Testis (tissue), 5 donors: ENCODE data around the gene NDUFAF4. TPM values are rescaled to one million over a fixed set of nuclear protein-coding genes. Genes with fewer than 3 reads are reported as not detected.
A peak's percentile ranks its signal among the peaks of the same experiment; 100 is the strongest.

Source experiments
- DNase-seq: peaks from one replicate; pipeline ENCODE4 v3.0.0-alpha.2; 2019
- H3K27ac ChIP-seq, 2 donors: fragments of 200-600 bp; sonication (generic); one replicate each; pipeline ENCODE4 v1.5.1; 2019
- H3K27me3 ChIP-seq: fragments of 200-600 bp; sonication (generic); one replicate; pipeline ENCODE4 v1.5.1; 2019
- H3K36me3 ChIP-seq: fragments of 200-600 bp; sonication (generic); one replicate; pipeline ENCODE4 v1.5.1; 2017; ENCODE audit warnings: low read depth; ENCODE audit errors: missing control alignments
- H3K4me1 ChIP-seq: fragments of 200-600 bp; sonication (generic); one replicate; pipeline ENCODE4 v1.5.1; 2019
- H3K4me3 ChIP-seq, 2 donors: fragments of 200-600 bp; sonication (generic); one replicate each; pipeline ENCODE4 v1.5.1; 2017 to 2019
- H3K9me3 ChIP-seq: fragments of 200-600 bp; sonication (generic); one replicate; pipeline ENCODE4 v1.5.1; 2017
- CTCF ChIP-seq, 3 experiments: fragments of 450-650 bp in 2 of 3; fragments of 200-600 bp in 1 of 3; sonication (generic) in 1 of 3; IDR thresholded peaks; one replicate each; pipeline ENCODE4 v1.5.1; 2016 to 2019; ENCODE audit warnings: antibody characterized with exemption in 3 of 3, mild to moderate bottlenecking in 2 of 3, moderate library complexity in 1 of 3
- POLR2A ChIP-seq: fragments of 450-650 bp; IDR thresholded peaks from one replicate; pipeline ENCODE4 v1.6.1; 2017; ENCODE audit warnings: antibody characterized with exemption, mild to moderate bottlenecking, moderate library complexity
- WGBS, 2 donors: methylation state at CpG; one replicate each; pipeline ENCODE4 v1.1.5; 2018; 5-methylcytosine and 5-hydroxymethylcytosine counted together
- intact Hi-C: fragments of 100-400 bp; cut with DNase I; formaldehyde crosslinking; loops from one replicate; pipeline ENCODE4 v1.15.1; 2023; ENCODE audit warnings: low total_unique reads
- long read RNA-seq, 2 donors: transcript quantifications; one replicate each; lab custom pipeline, GENCODE V29; 2026
- polyA plus RNA-seq: library from polyadenylated mRNA; stranded (reverse); fragments of 350-450 nt; fragmentation: Illumina TruSeq; extraction: RNeasy Lipid Tissue Mini Kit (QIAGEN cat#74804); gene quantifications from one replicate; pipeline ENCODE4 v1.2.3, GENCODE V29; 2014; ENCODE audit warnings: low read depth, low replicate concordance; ENCODE audit not compliant: insufficient read depth
- total RNA-seq, 2 donors: library from RNA; depleted of rRNA; stranded (reverse); fragments of >200 nt; gene quantifications; one replicate each; pipeline ENCODE4 v1.2.3, GENCODE V29; 2016

Gene NDUFAF4
- total RNA-seq (10 to 100 TPM; 19.0 to 19.1 TPM), polyA plus RNA-seq (22.2 TPM)
- long read RNA-seq, donor 1, transcript NDUFAF4-201 (3 exons, 2,399 nt): major isoform, 30 of 32 reads
- long read RNA-seq, donor 1, partial matches to known transcripts: 0 of 32 reads
- long read RNA-seq, donor 1, other reads (novel, unspliced or antisense): 0 of 32 reads
- long read RNA-seq, donor 2, transcript NDUFAF4-201 (3 exons, 2,399 nt): major isoform, 26 of 27 reads
- long read RNA-seq, donor 2, partial matches to known transcripts: 0 of 27 reads
- long read RNA-seq, donor 2, other reads (novel, unspliced or antisense): 0 of 27 reads

GRCh38 chr6:96897396-96898240 lies at the start of gene NDUFAF4:
TSS of gene NDUFAF4 (minus strand) at chr6:96897891. CDS start at chr6:96897801, 90 bp downstream.
- WGBS, 2 donors: 0% methylated on average over 33 to 70 of the region's 71 CpGs
- Histone ChIP-seq H3K27me3 (no peaks in the 10 kb centered on the region), H3K4me3 (peak within 1 kb of the TSS; percentile 81 to 87), H3K27ac (peak within 1 kb of the TSS; percentile 78 to 95), H3K4me1 (no peaks in the 10 kb centered on the region), H3K36me3 (no peaks in the 10 kb centered on the region), H3K9me3 (no peaks in the 10 kb centered on the region)
- peak; percentile 98 for DNase-seq
- TF ChIP-seq POLR2A: no peak
- peak; percentile 92 to 98 (median 97) for TF ChIP-seq CTCF (IDR thresholded peaks at IDR 0.05)
- intact Hi-C loops: no loop called here

GRCh38 chr6:96947055-96947454 lies 49.4 kb upstream of the NDUFAF4 start:
- Histone ChIP-seq H3K4me3 (no peak overlapping the region), H3K9me3 (no peaks in the 10 kb centered on the region), H3K27ac (no peak overlapping the region), H3K36me3 (no peaks in the 10 kb centered on the region), H3K4me1 (no peaks in the 10 kb centered on the region), H3K27me3 (no peaks in the 10 kb centered on the region)
- no peak for DNase-seq
- intact Hi-C loops: no loop called here
- no peak for TF ChIP-seq CTCF (IDR thresholded peaks at IDR 0.05)
- no peak for TF ChIP-seq POLR2A
- WGBS, 2 donors: 82 to 85% methylated on average over 3 of the region's 3 CpGs

GRCh38 chr6:96943555-96944215 lies 46.0 kb upstream of the NDUFAF4 start:
- DNase-seq: no peak
- H3K4me3 ChIP-seq: no peak overlapping the region
- H3K27ac ChIP-seq: no peak overlapping the region
- no peaks in the 10 kb centered on the region for H3K27me3 ChIP-seq
- H3K4me1 ChIP-seq: no peaks in the 10 kb centered on the region
- intact Hi-C loops: no loop called here
- no peak for TF ChIP-seq POLR2A
- no peak for TF ChIP-seq CTCF (IDR thresholded peaks at IDR 0.05)
- WGBS, 2 donors: 70 to 74% methylated on average over 9 of the region's 9 CpGs
- no peaks in the 10 kb centered on the region for H3K9me3 ChIP-seq
- no peaks in the 10 kb centered on the region for H3K36me3 ChIP-seq

GRCh38 chr6:96942676-96943075 lies 45.0 kb upstream of the NDUFAF4 start:
- intact Hi-C loops: no loop called here
- no peak overlapping the region for H3K4me3 ChIP-seq
- TF ChIP-seq POLR2A (no peak), CTCF (IDR thresholded peaks at IDR 0.05) (no peak)
- H3K9me3 ChIP-seq: no peaks in the 10 kb centered on the region
- no peak overlapping the region for H3K27ac ChIP-seq
- no peaks in the 10 kb centered on the region for H3K36me3 ChIP-seq
- H3K27me3 ChIP-seq: no peaks in the 10 kb centered on the region
- WGBS, 2 donors: 90 to 92% methylated on average over 2 of the region's 2 CpGs
- DNase-seq: no peak
- H3K4me1 ChIP-seq: no peaks in the 10 kb centered on the region
